ENCODE data around the gene IQSEC3. TPM values are rescaled to one million over a fixed set of nuclear protein-coding genes. Genes with fewer than 3 reads are reported as not detected.

The IQSEC3 gene
- total and polyA plus RNA-seq, 10 of the 15 experiments (the other 5 are each of a cell fraction or from before 2014, with no cell fraction given): not detected

DNA sequence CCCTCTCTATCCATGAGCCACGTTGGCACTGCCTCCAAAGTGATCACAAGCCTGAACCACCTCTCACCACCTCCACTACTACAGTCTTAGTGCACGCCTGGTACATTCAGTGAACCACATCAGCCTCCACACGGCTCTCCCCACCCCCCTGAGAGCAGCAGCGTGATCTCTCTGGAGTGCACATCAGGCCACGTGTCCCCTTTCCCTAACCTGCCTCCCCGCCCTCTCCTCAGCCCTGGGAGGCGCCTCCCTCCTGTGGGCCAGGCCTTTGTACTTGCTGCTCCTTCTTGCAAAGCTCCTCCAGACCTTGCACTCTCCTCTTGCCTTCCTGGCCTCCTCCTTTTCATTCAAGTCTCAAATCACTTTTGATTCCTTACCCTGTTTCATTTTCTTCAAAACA is 97.6 kb downstream of the IQSEC3 start:
- no peaks in the 10 kb centered on the region for H3K9me3 ChIP-seq (replicated peaks; ENCODE audit: control insufficient read depth, insufficient read depth, low read length)
- in situ Hi-C loops (cut with MboI) (no loop called here), intact Hi-C loops (cut with micrococcal nuclease; ENCODE audit: unreplicated experiment) (no loop called here)
- H3K79me2 ChIP-seq (ENCODE audit: control insufficient read depth, insufficient read depth, low read length): no peaks in the 10 kb centered on the region
- no TSS peak for BruUV-seq (replicated peaks)
- H3K9ac ChIP-seq (ENCODE audit: control insufficient read depth, insufficient read depth, low read length): no peak overlapping the region
- H3K27ac ChIP-seq (ENCODE audit: control insufficient read depth, insufficient read depth): no peak overlapping the region
- RAD21 ChIA-PET (ENCODE audit: unreplicated experiment): no interaction called here
- H3K36me3 ChIP-seq (ENCODE audit: control insufficient read depth in 2 of 2, insufficient read depth in 2 of 2, low read length in 1 of 2): no peaks in the 10 kb centered on the region
- no peak for FAIRE-seq
- peaks cover 8% of the 10 kb centered on the region for H3K4me1 ChIP-seq (ENCODE audit: control insufficient read depth, insufficient read depth, low read length)
- DNase-seq (ENCODE audit: low read depth, low spot score): no peak
- POLR2A ChIA-PET: no interaction called here
- H3K4me3 ChIP-seq: no peak overlapping the region
- SMC1A ChIA-PET (ENCODE audit: uncharacterized antibody, unreplicated experiment): interaction anchor here (1.1 kb wide), 1 partner anchor 10 kb away, joined by 3 read pairs; no protein-coding TSS in a partner anchor
- WGBS (ENCODE audit: insufficient coverage, insufficient replicate concordance, low lambda C conversion rate, missing lambda C conversion rate): 6% methylated on average over 7 of the region's 7 CpGs
- no peaks in the 10 kb centered on the region; a peak in 1 of 4 replicates for H3K27me3 ChIP-seq (replicated peaks in 1 of 2; ENCODE audit: control insufficient read depth in 2 of 2, insufficient read depth in 2 of 2, low read length in 1 of 2)
- CTCF ChIA-PET: interaction anchor here (1.1 to 2.6 kb wide), 2 partner anchors 12 to 25 kb away, joined by 5 to 6 read pairs; no protein-coding TSS in a partner anchor
- ATAC-seq: no peak
- no peaks in the 10 kb centered on the region for H4K20me1 ChIP-seq (ENCODE audit: control insufficient read depth, insufficient read depth)
- H3K4me2 ChIP-seq (ENCODE audit: control insufficient read depth, insufficient read depth): no peak overlapping the region
- H2AFZ ChIP-seq (ENCODE audit: control insufficient read depth, low read depth, low read length): no peak overlapping the region
- TF ChIP-seq SRF (IDR thresholded peaks at IDR 0.05; ENCODE audit: low read depth in 2 of 2, low read length in 2 of 2) (no peak), SMARCA5 (IDR thresholded peaks at IDR 0.05) (no peak), EED (IDR thresholded peaks at IDR 0.05; ENCODE audit: low read depth) (no peak), HDAC2 (IDR thresholded peaks at IDR 0.05) (no peak), E4F1 (IDR thresholded peaks at IDR 0.05; ENCODE audit: borderline replicate concordance, partially characterized antibody) (no peak), MXI1 (IDR thresholded peaks at IDR 0.05; ENCODE audit: low read depth, low read length) (no peak), WRNIP1 (IDR thresholded peaks at IDR 0.05; ENCODE audit: borderline replicate concordance, low read depth, low read length) (no peak), ELK1 (IDR thresholded peaks at IDR 0.05; ENCODE audit: low read depth, low read length) (no peak), EZH2 (IDR thresholded peaks at IDR 0.05; ENCODE audit: borderline replicate concordance, control insufficient read depth, low read depth, low read length) (no peak), DPF2 (IDR thresholded peaks at IDR 0.05) (no peak), ZBTB4 (CRISPR knock-in tag; IDR thresholded peaks at IDR 0.05) (no peak), CREB1 (IDR thresholded peaks at IDR 0.05; ENCODE audit: low read depth) (no peak), HCFC1 (IDR thresholded peaks at IDR 0.05; ENCODE audit: low read length) (no peak), TAF1 (IDR thresholded peaks at IDR 0.05; ENCODE audit: borderline replicate concordance, low read depth, low read length) (no peak), ZSCAN29 (IDR thresholded peaks at IDR 0.05) (no peak), PAX8 (IDR thresholded peaks at IDR 0.05) (no peak), CBX3 (IDR thresholded peaks at IDR 0.05; ENCODE audit: borderline replicate concordance, low read depth) (no peak)
- TF ChIP-seq, protein P1, sequence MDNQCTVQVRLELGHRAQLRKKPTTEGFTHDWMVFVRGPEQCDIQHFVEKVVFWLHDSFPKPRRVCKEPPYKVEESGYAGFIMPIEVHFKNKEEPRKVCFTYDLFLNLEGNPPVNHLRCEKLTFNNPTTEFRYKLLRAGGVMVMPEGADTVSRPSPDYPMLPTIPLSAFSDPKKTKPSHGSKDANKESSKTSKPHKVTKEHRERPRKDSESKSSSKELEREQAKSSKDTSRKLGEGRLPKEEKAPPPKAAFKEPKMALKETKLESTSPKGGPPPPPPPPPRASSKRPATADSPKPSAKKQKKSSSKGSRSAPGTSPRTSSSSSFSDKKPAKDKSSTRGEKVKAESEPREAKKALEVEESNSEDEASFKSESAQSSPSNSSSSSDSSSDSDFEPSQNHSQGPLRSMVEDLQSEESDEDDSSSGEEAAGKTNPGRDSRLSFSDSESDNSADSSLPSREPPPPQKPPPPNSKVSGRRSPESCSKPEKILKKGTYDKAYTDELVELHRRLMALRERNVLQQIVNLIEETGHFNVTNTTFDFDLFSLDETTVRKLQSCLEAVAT (IDR thresholded peaks at IDR 0.05): no peak
